LoVo (cell line): ENCODE data around the gene C6orf58.

Experiments used
- DNase-seq: peaks from one replicate; pipeline ENCODE4 v3.0.0-alpha.2; 2016; ENCODE audit warnings: low spot score

Gene C6orf58

GRCh38 chr6:127576874-127577273 is at the start of gene C6orf58:
Gene C6orf58 (plus strand): TSS chr6:127577174. CDS start chr6:127577186, 12 bp downstream.
- no peak for DNase-seq

DNA sequence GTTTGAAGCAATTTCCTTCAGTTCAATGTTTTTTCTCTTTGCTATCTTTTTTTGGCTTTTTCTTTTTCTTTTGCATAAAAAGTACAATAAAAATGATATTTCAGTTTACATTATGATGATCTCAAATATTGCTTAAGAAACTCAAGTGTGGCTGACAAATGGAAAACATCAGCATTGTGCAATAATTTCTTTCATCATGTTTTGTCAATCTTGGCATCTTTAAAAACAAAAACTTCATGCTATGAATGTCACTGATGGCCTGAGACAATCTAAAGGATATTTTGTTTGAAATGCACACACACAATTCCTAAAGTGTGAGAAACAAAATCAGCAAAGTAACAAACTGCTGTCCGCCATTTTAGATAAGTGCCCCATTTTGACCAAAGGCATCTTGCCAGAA is 44.0 kb upstream of the C6orf58 start:
- DNase-seq: no peak

GRCh38 chr6:127533736-127534135 is 43.2 kb upstream of the C6orf58 start:
- no peak for DNase-seq

DNA sequence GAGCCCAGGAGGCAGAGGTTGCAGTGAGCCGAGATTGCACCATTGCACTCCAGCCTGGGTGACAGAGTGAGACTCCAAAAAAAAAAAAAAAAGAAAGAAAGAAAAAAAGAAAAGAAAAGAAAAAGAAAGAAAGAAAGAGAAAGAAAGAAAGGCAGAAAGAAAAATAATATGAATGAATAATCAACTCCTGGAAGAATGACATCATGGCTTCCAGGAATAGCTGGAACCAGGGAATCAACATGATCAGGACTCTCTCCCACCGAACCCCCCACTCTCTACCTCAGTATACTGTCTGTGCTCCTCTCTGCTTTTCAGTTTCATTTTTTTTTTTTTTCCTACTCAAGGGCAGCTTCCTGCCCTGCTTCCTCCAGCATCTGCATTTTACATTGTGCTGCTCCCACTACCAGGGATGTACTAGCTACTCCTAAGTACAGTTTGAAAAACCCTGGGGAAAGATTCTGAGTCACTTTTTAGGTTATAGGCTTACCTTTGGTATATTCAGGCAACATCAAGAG is 38.2 kb upstream of the C6orf58 start:
- no peak for DNase-seq

DNA sequence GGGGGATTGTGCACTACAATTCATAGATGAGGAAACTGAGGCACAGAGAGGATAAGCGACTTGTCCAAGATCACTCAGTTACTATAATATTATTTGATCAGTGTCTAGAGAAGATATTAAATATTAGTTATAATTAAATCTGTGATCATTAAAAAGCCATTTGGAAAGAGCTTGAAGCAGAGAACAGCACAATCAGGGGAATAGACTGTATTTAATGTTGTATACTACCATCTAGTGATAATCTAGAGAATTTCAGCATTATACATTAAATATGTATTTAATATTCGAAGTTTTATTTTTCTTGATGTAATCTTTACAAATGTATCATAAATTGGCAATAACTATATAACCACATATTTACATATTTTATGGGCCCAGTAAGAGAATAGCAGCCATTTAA is 37.7 kb upstream of the C6orf58 start:
- peak; percentile 53 for DNase-seq

- no peak for DNase-seq
These were observed 29.8 kb upstream of the C6orf58 start for GRCh38 chr6:127547215-127547614.

DNA sequence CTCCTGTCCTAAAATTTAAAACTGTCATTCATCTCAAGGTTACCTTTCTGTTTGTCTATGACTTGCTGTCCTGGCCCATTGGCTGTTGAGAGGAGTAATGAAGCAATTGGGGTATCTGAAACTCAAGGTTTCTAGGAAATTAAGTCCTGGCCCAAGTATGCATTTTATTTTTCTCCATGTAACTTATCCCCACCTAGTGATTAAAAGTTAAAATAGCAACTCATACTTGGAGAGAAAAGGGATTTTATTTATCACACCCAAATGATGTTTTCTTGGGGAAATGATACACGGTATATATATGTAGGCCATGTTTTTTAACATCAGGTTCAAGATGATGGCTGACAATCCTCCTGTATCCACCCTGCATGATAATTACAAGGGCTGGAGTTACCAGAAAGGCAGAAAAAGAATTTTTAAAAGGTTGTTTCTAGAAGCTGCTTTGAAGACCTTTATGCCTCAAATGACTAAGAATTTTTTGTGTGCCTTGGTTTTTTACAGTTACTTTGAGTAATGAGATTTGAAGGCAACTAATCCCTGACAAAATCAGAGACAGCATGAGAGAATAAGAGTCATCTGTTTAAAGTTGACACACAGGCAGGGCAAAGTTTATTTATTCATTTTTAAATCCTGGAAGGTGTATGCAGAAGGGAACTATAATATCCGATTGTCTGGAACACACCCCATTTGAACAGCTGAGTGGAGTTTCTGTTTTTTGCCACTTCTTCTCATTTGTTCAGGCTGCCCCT is 28.9 kb upstream of the C6orf58 start:
- no peak for DNase-seq

DNA sequence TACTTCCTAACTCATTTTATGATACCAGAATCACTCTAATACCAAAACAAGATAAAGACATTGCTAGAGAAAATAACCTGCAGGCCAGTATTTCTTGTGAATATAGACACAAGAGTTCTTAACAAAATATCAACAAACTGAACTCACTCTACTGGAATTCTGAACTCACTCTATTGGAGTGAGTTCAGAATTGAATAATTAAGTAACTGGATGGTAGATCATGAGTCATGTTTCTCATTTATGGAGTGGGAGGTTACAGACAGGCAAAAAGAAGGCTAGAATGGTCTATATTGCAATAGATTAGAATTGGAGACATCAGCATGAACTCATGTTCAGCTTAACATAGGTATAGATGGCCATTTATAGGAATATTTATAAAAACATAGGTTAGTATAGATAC is 26.6 kb upstream of the C6orf58 start:
- no peak for DNase-seq

- DNase-seq: peak; percentile 39
These were observed 22.5 kb upstream of the C6orf58 start for GRCh38 chr6:127554435-127555006.

GRCh38 chr6:127561660-127562059 is 15.3 kb upstream of the C6orf58 start:
- DNase-seq: no peak

DNA sequence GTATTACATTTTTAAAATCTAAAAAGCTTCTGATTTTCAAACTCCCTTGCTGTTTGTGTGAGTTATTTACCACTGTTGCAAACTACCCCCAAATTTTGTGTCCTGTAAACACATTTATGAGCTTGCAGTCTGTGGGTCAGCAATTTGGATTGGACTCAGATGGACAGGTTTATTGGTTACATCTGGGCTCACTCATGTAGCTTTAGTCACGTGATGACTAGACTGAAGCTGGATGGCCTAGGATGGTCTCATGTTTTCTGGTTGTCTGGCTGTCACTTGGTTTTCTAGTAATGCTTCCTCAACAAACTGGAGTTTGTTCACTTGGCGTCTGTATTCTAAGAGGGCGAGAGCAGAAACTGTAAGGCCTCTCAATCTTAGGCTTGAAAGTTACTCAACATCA is 12.2 kb upstream of the C6orf58 start:
- no peak for DNase-seq

DNA sequence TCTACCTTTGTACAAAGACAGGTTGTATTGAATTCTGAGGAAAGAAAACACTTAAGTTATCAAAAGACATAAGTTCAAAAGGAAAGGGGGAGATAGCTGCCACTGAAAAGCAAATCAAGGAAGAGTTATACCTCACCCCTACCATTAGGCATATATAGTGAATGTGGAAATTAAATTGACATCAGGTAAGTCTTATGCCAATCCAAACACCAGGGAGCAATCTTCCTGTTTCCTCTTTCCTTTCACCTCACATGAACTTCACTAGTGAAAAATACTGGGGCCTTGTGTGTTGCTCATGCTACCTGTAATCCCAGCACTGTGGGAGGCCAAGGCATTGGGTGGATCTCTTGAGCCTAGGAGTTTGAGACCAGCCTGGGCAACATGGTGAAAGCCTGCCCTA is 10.9 kb upstream of the C6orf58 start:
- no peak for DNase-seq

DNA sequence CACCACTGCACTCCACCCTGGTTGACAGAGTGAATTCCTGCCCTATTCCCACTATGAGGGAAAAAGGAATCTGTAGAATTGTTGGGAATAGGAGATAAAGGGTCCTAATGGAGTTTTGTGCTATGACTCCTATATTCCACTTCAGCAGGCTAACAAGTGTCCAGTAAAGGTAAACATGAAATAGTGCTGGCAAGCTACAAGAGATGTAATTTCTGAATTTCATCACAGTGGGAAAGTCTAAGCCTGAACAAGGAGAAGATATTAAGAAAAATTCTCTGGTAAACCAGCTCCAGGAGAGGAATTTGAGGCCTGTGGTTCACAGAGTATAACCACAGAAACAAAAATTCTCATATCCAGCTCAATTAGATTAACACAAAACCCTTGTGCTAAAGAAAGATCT is 10.3 kb upstream of the C6orf58 start:
- DNase-seq: no peak

GRCh38 chr6:127567476-127567875 is 9.5 kb upstream of the C6orf58 start:
- DNase-seq: no peak

DNA sequence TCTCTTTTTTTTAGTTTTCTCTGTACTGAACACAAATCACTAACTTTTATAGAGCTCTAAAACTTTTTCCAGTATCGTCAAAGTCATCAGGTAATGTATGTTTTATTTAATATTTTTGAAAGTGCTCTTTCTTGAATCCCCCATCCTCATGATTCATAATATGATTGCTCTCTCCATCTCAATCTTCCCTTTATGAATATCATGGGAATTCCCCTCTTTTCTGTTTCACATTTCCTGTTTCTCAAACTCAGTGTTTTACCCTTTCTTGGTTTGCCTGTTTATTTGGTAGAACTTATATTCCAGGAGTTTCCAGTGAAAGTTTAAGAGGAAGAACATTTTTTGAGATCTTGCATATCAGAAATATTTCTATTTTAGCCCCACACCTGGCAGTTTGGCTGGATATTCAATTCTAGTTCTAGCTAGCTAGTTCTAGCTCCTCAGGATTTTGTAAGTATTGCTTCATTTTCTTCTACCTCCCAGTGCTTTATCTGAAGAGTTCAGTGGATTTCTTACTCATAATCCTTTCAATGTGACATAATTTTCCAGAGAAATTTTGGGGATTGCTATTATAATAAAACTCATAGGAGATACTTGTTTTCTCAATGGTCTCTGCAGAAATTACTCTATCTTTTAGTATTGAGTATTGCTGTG is 6.1 kb upstream of the C6orf58 start:
- no peak for DNase-seq

GRCh38 chr6:127578900-127579299 is 1.9 kb downstream of the C6orf58 start:
- no peak for DNase-seq

GRCh38 chr6:127581576-127581975 is 4.6 kb downstream of the C6orf58 start:
- DNase-seq: no peak

GRCh38 chr6:127582777-127583462 is 5.9 kb downstream of the C6orf58 start:
- peak; percentile 34 for DNase-seq

GRCh38 chr6:127585123-127585522 is 8.1 kb downstream of the C6orf58 start:
- no peak for DNase-seq

DNA sequence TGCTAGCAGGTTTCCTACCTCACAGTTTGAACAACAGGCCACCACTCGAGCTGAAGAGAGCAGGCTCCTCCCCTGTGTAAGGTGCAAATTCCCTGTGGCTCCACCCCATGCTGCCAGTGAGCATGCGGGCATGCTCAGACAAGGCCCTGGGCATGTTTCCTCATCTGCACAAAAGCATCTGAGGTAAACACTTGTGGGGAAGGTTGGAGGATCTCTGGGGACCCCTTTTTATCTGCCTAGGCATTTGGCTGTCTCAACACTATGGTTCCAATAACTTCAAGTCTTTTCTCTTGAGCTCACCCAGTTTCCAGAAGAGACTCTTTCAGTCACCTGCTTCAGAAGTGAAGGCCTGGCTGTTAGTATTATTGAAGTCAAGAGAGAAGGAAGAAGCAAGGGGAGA is 9.4 kb downstream of the C6orf58 start:
- no peak for DNase-seq

DNA sequence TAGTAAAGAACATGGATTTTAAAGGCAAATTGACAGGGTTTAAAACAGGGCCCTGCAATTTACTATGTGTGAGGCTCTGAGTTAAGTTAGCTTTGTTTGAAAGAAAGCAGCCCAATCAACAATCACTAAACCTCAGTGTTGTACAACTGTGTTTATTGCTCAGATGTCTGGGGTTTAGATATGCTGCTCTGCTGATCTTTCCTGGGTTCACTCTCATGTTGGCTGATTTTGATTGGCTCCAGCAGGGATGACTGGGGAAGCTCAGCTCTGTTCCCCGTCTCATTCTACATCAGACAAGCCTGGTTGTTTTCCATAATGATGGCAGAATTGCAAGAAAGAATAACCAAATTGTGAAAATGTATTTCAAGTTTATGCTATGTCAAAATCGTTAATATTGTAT is 10.9 kb downstream of the C6orf58 start:
- no peak for DNase-seq

- DNase-seq: no peak
These were observed 12.2 kb downstream of the C6orf58 start for GRCh38 chr6:127589135-127589534.

DNA sequence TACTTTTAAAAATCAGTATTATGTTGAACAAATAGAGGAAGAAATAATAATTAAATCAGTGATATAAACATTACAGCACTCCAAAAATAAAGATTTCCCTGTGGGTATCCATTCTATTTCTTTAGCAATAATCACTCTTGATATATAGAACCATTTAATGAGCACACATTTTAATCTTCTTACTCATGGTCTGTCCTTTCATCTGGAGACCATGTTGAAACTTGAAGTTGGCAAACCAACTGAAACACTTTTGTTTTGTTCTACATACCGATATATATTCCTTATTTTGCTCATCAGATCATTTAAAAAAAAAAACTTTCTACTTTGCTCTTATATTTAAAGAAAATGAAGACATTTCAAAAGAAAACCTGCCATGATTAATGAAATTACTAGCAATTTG is 13.4 kb downstream of the C6orf58 start:
- DNase-seq: no peak
